Measurements from ENCODE around the gene ABAT.
"Not testable (repeated sequence)": the region's sequence is repeated elsewhere in the genome, so short reads cannot be mapped to it uniquely, and the experiment has no call there.

The ABAT gene

DNA sequence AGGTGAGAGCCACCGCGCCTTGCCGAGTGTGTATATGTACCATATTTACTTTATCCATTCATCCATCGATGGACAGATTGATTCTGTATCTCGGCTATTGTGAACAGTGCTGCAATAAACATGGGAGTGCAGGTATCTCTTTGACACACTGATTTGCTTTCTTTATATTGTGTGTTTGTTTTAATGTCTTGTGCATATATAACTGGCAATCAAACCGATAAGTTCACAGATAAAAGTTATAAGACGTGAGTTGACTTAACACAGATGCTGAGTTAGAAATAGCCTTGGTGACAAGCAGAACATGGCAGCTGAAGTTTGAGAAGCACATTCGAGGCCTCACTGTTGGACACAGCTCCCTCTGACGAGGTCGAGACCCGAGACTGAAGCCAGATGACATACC, 99.8 kb downstream of the ABAT start:
- Mint-ChIP-seq H3K27ac (no peak overlapping the region), H3K4me3 (no peak overlapping the region), H3K27me3 (ENCODE audit: low read depth) (no peaks in the 10 kb centered on the region), H3K36me3 (ENCODE audit: low read depth) (peaks cover 3% of the 10 kb centered on the region), H3K4me1 (ENCODE audit: low read depth) (no peaks in the 10 kb centered on the region), H3K9me3 (no peaks in the 10 kb centered on the region)

DNA sequence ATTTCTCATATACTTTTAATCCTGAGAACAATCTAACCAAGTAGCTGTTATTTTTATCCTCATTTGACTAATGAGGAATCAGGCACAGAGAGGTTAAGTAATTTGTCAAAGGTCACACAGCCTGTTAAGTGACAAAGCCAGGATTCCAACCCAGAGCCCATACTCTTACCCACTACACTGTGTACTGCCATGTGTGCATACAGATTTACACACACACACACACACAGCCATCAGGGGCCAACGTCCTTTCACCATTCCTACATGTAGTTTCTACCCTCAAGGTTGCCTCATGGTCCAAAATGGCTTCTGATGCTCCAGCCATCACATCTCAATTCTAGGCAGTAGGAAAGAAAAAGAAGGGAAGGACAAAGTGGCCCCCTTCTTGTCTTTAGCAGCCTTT, 100.9 kb downstream of the ABAT start:
- peaks cover 3% of the 10 kb centered on the region for H3K36me3 Mint-ChIP-seq (ENCODE audit: low read depth)
- no peaks in the 10 kb centered on the region for H3K27me3 Mint-ChIP-seq (ENCODE audit: low read depth)
- no peak overlapping the region for H3K4me3 Mint-ChIP-seq
- H3K27ac Mint-ChIP-seq: no peak overlapping the region
- H3K9me3 Mint-ChIP-seq: no peaks in the 10 kb centered on the region
- H3K4me1 Mint-ChIP-seq (ENCODE audit: low read depth): no peaks in the 10 kb centered on the region

DNA sequence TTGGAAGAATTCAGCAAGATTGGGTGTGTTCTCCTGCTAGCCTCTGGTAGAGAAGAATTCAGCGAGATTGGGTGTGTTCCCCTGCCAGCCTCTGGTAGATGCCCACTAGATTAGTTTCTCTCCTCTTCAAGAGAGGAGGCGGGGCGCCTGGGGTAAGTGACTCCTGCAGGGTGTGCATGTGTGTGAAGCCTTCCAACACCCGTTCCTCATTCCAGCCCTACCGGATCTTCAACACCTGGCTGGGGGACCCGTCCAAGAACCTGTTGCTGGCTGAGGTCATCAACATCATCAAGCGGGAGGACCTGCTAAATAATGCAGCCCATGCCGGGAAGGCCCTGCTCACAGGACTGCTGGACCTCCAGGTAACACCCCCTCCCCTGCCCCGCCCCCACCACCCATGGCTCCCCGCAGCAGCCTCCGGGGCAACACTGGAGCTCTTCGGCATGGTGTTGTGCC, 101.7 kb downstream of the ABAT start:
- Mint-ChIP-seq H3K4me1 (ENCODE audit: low read depth) (no peaks in the 10 kb centered on the region), H3K9me3 (no peaks in the 10 kb centered on the region), H3K27ac (no peak overlapping the region), H3K4me3 (no peak overlapping the region), H3K36me3 (ENCODE audit: low read depth) (peaks cover 3% of the 10 kb centered on the region), H3K27me3 (ENCODE audit: low read depth) (no peaks in the 10 kb centered on the region)

DNA sequence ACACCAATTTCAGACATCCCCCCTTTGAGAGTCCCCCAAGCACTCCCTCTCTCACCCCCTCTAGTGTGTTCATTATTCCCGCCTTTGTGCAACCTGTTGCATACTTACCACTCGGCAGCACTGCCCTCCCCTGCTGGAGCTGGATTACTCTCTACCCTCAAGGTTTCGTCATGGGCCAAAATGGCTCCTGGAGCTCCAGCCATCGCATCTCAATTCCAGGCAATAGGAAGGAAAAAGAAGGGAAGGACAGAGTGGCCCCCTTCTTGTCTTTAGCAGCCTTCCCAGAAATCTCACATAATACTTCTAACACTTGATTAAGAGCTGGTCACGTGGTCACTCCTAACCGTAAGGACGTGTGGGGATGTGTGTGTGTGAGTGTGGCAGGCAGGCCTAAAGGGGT, 102.8 kb downstream of the ABAT start:
- Mint-ChIP-seq H3K9me3 (no peaks in the 10 kb centered on the region), H3K27ac (no peak overlapping the region), H3K4me1 (ENCODE audit: low read depth) (no peaks in the 10 kb centered on the region), H3K27me3 (ENCODE audit: low read depth) (no peaks in the 10 kb centered on the region), H3K4me3 (no peak overlapping the region), H3K36me3 (ENCODE audit: low read depth) (peaks cover 3% of the 10 kb centered on the region)

DNA sequence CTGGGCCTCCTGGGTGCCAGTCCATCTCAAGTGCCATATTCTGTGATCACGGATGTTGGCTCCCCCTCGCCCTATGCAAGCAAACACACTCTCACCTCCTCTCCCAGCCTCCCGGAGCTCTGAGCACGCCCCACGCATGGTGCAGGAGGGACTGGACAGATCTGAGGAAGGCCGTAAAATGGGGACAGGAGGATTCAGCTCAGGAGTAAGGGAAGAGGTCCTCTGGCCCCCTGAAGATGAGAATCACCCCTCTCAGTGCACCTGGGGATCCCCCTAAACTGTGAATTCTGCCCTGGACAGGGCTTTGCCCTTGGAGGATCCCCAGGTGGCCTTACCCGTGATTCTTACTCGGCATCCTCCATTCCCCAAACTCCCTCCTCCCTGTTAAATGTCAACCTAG, 107.4 kb downstream of the ABAT start:
- no peak overlapping the region for H3K4me3 Mint-ChIP-seq
- no peaks in the 10 kb centered on the region for H3K9me3 Mint-ChIP-seq
- no peaks in the 10 kb centered on the region for H3K27me3 Mint-ChIP-seq (ENCODE audit: low read depth)
- no peaks in the 10 kb centered on the region for H3K4me1 Mint-ChIP-seq (ENCODE audit: low read depth)
- H3K27ac Mint-ChIP-seq: no peak overlapping the region
- H3K36me3 Mint-ChIP-seq (ENCODE audit: low read depth): peaks cover 3% of the 10 kb centered on the region

DNA sequence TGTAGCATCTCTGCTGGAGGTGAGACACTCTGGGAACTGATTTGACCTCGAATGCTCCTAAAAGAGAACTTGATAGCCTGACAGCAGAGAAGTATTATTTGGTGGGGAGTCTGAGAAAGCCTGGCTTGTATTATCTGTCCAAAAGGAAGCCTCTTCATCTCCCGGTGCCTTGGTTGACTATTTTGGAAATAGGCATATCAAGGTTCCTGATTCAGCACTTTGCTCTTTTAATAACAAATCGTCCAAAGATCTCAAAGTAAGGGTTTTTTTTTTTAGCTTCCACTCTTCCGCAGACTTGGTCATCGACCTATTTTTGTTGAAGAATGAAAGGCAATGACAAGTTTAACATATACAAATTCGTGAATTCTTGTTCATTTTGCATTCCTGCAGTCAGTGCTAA, 108.3 kb downstream of the ABAT start:
- H3K27ac Mint-ChIP-seq: no peak overlapping the region
- H3K9me3 Mint-ChIP-seq: no peaks in the 10 kb centered on the region
- H3K4me1 Mint-ChIP-seq (ENCODE audit: low read depth): no peaks in the 10 kb centered on the region
- H3K36me3 Mint-ChIP-seq (ENCODE audit: low read depth): no peaks in the 10 kb centered on the region
- no peaks in the 10 kb centered on the region for H3K27me3 Mint-ChIP-seq (ENCODE audit: low read depth)
- H3K4me3 Mint-ChIP-seq: no peak overlapping the region

DNA sequence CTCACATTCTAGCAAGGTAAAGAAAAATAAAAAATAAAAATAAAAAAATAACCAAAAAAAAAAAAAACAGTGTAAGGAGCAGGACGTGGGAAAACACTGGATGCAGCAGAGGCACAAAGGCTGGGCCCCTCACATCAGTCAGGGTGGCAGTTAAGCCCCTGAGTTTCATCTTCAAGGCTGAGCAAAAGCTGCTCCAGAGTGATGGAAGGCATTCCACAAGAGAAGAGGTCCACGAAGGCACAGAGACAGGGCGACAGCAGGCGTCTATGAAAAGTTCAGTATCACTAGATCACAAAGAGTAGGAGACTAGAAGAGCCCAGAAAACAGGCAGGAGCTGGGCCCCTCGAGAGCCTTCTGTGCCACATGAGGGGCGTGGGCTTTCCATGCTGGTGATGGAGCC, 111.0 kb downstream of the ABAT start:
- Mint-ChIP-seq H3K27me3 (ENCODE audit: low read depth) (no peaks in the 10 kb centered on the region), H3K27ac (no peak overlapping the region), H3K36me3 (ENCODE audit: low read depth) (no peaks in the 10 kb centered on the region), H3K4me3 (no peak overlapping the region), H3K4me1 (ENCODE audit: low read depth) (no peaks in the 10 kb centered on the region), H3K9me3 (no peaks in the 10 kb centered on the region)

DNA sequence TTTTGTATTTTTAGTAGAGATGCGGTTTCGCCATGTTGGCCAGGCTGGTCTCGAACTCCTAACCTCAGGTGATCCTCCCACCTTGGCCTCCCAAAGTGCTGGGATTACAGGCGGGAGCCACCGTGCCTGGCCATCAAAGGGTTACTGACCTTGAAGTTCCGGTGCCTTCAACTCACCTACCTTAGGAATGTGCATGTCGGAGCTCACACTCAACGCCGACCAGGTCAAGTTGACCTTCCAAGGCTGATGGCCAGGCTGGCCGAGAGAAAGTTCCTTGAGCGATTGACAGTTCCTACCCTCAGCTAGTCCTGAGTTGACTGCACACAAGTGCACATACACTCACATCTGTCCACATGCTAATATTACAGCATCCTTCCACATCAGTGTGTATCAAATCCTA, 111.9 kb downstream of the ABAT start:
- H3K27me3 Mint-ChIP-seq (ENCODE audit: low read depth); H3K4me1 Mint-ChIP-seq (ENCODE audit: low read depth); H3K4me3 Mint-ChIP-seq; H3K9me3 Mint-ChIP-seq; H3K36me3 Mint-ChIP-seq (ENCODE audit: low read depth); H3K27ac Mint-ChIP-seq: not testable (repeated sequence)

DNA sequence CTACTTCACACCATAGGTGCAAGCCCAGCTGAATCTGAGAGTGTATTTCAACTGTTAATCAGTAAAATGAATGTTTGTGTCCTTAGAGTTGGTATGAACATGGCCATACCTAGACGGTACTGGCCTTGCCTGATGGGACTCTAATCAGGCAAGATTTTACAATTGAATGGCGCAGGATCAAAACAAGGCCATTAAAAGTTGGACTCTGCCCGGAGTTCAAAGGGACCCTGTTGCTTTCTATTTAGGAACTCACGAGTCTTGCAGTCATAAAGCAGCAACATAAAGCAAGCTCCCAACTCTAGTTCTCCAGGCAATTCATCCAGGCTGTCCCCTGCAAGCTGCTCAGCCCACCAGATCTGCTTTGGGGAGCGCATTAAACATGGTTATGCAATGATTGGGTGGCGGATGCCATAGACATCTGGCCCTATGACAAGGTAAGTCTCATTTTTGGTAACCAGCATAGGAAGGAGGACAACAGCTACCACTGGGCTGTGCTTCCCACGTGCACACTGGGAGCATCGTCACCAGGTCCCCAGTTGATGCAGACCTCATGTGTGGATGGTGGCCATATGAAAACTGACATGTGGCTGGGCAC, 114.3 kb downstream of the ABAT start:
- H3K9me3 Mint-ChIP-seq: no peaks in the 10 kb centered on the region
- no peak overlapping the region for H3K27ac Mint-ChIP-seq
- no peaks in the 10 kb centered on the region for H3K27me3 Mint-ChIP-seq (ENCODE audit: low read depth)
- no peak overlapping the region for H3K4me3 Mint-ChIP-seq
- no peaks in the 10 kb centered on the region for H3K4me1 Mint-ChIP-seq (ENCODE audit: low read depth)
- H3K36me3 Mint-ChIP-seq (ENCODE audit: low read depth): no peaks in the 10 kb centered on the region

DNA sequence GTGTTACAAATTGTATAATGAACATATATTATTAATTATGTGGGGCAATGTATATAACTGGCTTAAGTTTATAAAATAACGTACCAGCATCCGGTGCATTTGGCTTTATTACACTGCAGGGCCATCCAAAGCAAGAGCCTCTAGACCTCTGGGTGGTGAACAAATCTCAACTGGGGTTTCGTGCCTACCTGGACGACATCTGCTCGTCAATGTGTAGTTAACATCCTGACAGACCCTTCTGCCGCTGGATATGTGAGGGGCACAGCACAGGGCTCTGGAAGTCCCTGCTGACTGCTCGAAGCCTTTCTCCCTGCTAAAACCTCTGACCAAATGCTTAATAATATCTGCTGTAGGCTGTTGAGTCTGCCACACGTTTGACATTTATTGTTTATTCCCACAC, 120.7 kb downstream of the ABAT start:
- Mint-ChIP-seq H3K4me3 (no peak overlapping the region), H3K9me3 (no peaks in the 10 kb centered on the region), H3K27ac (no peak overlapping the region), H3K4me1 (ENCODE audit: low read depth) (peaks cover 23% of the 10 kb centered on the region), H3K36me3 (ENCODE audit: low read depth) (peaks cover 3% of the 10 kb centered on the region), H3K27me3 (ENCODE audit: low read depth) (no peaks in the 10 kb centered on the region)

DNA sequence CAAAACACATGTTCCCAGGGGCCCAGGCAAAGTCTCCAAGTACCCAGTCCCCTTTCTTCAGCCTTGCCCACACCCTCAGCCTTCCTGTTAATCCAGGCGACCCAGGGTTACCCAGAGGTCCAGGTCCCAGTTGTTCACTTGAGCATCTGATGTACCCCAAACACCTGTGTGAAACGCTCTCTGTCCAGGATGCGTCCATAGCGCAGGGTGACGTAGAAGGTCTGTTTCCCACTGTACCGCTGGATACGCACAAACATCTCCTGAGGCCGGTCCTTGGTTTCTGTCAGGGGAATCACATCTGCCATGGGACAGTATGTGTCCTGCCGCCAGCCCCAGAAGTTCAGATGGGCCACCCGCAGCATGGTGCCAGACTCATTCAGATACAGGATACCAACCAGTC, 121.4 kb downstream of the ABAT start:
- peaks cover 3% of the 10 kb centered on the region for H3K36me3 Mint-ChIP-seq (ENCODE audit: low read depth)
- no peak overlapping the region for H3K27ac Mint-ChIP-seq
- no peaks in the 10 kb centered on the region for H3K27me3 Mint-ChIP-seq (ENCODE audit: low read depth)
- peaks cover 23% of the 10 kb centered on the region for H3K4me1 Mint-ChIP-seq (ENCODE audit: low read depth)
- no peaks in the 10 kb centered on the region for H3K9me3 Mint-ChIP-seq
- H3K4me3 Mint-ChIP-seq: no peak overlapping the region

DNA sequence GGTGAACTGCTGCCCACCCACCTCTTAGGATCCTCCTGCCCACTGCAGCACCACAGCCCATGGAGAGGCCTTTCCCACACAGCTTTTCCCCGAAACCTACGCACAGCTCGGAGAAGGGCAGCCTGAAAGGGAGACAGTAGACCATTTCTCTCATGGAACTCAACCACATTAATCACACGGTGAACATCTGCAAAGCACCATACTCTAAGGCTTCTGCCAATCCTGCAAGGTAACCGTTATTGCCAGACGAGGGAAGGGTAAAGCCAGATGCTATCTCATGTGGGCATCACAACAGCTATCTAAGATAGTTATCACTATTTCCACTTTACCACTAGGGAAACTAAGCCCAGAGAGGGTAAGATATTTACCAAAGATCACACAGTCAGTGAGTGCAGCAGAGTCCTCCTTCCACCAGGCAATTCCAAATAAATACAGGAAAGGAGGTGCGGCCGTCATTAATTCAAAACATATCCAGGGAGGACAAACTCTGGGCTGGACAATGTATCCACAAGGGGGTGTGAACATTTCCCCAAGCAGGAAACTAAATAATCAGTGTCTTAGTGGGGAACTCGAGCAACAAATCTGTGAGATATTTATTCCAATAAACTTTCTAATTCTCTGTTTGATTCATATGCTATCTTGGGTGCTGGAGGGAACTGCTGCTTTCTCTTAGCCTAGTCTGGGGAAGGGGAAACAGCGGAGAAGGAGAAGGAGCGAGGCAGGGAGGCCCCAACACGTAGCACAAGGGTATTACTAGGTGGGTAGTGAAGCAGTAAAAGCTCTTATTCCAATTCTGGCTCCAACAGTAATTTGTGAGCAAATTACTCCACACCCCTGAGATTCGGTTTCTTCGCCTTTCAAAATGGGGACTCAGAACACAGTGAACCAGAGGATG, 122.3 kb downstream of the ABAT start:
- no peaks in the 10 kb centered on the region for H3K9me3 Mint-ChIP-seq

DNA sequence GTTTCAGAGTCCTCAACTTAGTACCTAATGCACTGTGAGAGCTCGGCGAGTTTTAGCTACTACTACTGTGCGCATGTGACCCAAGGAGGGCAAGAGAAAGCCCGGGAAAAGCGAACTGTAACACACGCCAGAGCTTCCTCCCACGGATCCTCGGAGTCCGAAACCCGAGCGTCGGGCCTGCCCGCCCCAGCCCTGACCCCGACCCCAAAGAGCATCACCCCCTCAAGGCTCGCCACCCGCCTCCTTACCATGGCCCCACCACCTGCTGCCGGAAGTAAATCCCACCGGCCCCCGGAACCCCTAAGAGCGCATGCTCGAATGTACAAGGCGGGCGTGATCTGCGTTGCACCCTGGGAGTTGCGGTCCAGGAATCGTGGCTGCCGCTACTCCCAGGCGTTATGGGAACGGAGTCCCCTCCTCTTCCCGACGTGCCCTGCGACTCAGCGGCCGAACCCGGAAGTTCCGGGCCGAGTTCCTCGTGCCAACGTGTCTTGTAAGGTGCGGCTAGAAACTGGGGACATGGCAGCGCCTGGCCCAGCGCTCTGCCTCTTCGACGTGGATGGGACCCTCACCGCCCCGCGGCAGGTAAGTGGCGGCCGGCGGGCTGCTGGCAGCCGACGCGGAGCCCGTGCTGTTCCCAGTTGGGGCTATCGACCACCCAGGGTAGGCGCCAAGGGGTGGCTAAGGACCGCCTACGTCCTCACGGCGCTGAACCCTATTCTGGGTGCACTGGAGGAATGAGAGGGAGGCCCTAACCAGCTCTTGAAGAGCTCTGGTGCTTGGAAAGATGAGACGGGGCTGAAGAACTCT, 123.2 kb downstream of the ABAT start, which contains the start of the genes PMM2 and TMEM186:
PMM2 (plus strand) TSS at position 476 of the 810 bp plus-strand sequence; CDS start at position 520, 44 bp downstream.
TMEM186 (minus strand) TSS at position 276 of the 810 bp plus-strand sequence; CDS start at position 251, 25 bp downstream.
- peak within 1 kb of the TSS; percentile 93 for H3K4me3 Mint-ChIP-seq
- H3K9me3 Mint-ChIP-seq: no peaks in the 10 kb centered on the region
- no peaks in the 10 kb centered on the region for H3K27me3 Mint-ChIP-seq (ENCODE audit: low read depth)
- peaks cover 13% of the 10 kb centered on the region for H3K36me3 Mint-ChIP-seq (ENCODE audit: low read depth)
- H3K27ac Mint-ChIP-seq: peak within 1 kb of the TSS; percentile 83
- H3K4me1 Mint-ChIP-seq (ENCODE audit: low read depth): peaks cover 23% of the 10 kb centered on the region

More for the DNA sequence above, 122.3 kb downstream of the ABAT start:
- Mint-ChIP-seq H3K36me3 (ENCODE audit: low read depth) (peaks cover 5% of the 10 kb centered on the region), H3K4me3 (peak overlapping the region; percentile 93), H3K27me3 (ENCODE audit: low read depth) (no peaks in the 10 kb centered on the region), H3K4me1 (ENCODE audit: low read depth) (peaks cover 23% of the 10 kb centered on the region), H3K27ac (peak overlapping the region; percentile 83)

DNA sequence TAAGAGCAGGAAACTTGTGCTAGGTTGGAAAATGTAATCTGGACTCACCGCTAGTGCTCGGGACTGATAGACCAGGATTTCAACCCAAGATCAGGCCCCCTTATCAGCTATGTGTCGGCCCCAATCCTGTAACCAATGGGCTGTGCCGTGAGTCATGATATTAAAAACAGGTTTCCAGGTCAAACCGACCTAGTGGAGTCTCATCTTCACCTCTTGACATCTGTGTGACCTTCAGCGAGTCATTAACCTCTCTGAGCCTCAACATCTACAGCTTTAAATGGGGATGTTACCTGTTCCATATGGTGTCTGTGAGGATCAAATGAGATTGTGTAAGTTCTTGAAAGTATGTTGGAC, 123.7 kb downstream of the ABAT start:
- peaks cover 18% of the 10 kb centered on the region for H3K36me3 Mint-ChIP-seq (ENCODE audit: low read depth)
- H3K4me1 Mint-ChIP-seq (ENCODE audit: low read depth): peaks cover 23% of the 10 kb centered on the region
- H3K4me3 Mint-ChIP-seq: peak overlapping the region; percentile 93
- H3K9me3 Mint-ChIP-seq: no peaks in the 10 kb centered on the region
- peak overlapping the region; percentile 83 for H3K27ac Mint-ChIP-seq
- no peaks in the 10 kb centered on the region for H3K27me3 Mint-ChIP-seq (ENCODE audit: low read depth)

All from T-helper 1 cell treated with Interleukin-12 subunit alpha and Interleukin-12 subunit beta and Interleukin-4 antibody, amounts not matched to agents 30 μg/mL and 1 μg/mL, for 36 hours (primary cell).